ENCODE measurements around the gene COL4A6.

DNA sequence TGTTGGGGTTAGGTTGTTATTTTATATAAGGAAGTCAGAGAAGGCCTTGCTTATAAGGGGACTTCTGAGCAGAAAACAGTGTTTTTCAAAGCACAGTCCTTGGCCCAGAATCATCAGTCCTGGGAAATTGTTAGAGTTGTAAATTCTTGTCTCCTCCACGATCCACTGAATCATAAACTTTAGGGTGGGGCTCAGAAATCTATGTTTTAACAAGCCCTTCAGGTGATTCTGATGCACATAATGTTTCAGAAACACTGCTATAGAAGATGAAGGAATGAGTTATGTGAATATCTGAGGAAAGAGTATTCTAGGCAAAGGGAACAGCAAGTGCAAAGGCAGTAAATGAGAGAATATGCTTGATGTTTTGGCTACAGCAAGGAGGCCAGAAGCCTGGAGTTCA lies 121.8 kb downstream of the COL4A6 start:
- TF ChIP-seq ZFP30 (CRISPR knock-in tag; IDR thresholded peaks at IDR 0.05) (no peak), ISL1 (CRISPR knock-in tag; IDR thresholded peaks at IDR 0.05) (no peak), ZNF565 (CRISPR knock-in tag; conservative IDR thresholded peaks at IDR 0.05; ENCODE audit: low read depth) (no peak), TCF4 (CRISPR knock-in tag; IDR thresholded peaks at IDR 0.05; ENCODE audit: borderline replicate concordance) (no peak), BACH2 (CRISPR knock-in tag; IDR thresholded peaks at IDR 0.05; ENCODE audit: borderline replicate concordance) (no peak), ARNTL (CRISPR knock-in tag; IDR thresholded peaks at IDR 0.05; ENCODE audit: borderline replicate concordance, low read depth) (no peak), PATZ1 (CRISPR knock-in tag; IDR thresholded peaks at IDR 0.05; ENCODE audit: borderline replicate concordance) (no peak), OSR1 (CRISPR knock-in tag; IDR thresholded peaks at IDR 0.05) (no peak)
- TF ChIP-seq, protein P1, sequence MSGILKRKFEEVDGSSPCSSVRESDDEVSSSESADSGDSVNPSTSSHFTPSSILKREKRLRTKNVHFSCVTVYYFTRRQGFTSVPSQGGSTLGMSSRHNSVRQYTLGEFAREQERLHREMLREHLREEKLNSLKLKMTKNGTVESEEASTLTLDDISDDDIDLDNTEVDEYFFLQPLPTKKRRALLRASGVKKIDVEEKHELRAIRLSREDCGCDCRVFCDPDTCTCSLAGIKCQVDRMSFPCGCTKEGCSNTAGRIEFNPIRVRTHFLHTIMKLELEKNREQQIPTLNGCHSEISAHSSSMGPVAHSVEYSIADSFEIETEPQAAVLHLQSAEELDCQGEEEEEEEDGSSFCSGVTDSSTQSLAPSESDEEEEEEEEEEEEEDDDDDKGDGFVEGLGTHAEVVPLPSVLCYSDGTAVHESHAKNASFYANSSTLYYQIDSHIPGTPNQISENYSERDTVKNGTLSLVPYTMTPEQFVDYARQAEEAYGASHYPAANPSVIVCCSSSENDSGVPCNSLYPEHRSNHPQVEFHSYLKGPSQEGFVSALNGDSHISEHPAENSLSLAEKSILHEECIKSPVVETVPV (CRISPR knock-in tag; IDR thresholded peaks at IDR 0.05), result no peak
